Embryonic facial prominence (tissue), 1 donor: ENCODE data around the gene KIF17.

Experiments
- DNase-seq: peaks from one replicate; pipeline ENCODE4 v3.0.0-alpha.2; 2016; ENCODE audit errors: extremely low spot score

Gene KIF17

DNA sequence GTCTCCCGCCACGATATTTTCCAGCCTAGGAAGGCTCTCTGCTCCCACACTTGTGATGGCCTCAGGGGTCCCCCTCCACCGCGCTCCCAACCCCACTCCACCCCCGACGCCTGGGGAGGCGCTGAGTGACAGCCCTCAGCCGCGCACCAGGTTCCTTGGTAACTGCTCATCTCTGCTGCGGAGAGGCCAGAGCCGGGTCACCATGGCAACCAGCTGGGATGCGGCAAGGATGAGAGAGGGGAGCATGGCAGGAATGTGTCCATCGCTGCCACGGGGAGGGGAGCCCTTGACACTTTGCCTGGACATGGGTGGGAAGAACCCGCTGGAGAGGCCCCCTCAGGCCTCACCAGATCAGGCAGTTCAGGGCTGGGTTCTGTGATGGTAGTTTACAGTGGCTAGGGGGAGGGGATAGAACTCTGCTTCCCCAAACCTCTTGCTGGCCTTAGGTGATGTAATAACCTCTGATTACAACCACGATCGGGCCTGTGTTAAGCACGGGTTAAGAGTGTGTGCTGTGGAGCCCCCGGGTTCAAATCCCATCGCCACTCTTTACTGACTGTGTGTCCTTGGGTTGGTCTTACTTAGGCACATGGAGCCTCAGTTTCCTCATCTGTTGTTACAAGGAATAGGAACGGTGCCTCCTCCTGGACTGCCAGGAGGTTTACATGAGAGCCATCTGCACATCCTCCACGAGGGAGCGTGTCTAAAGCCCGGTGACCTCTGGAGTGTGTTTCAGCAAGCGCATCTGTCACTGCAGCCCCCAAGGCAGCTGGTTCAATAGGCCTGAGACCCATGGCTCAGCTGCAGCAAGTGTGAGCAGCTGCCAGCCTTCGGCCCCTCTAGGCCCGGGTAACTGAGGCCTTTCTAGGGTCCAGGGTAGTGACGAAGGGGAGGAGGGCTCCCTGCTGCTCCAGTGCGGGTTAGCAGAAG lies 6.3 kb downstream of the KIF17 start:
- DNase-seq: no peak

DNA sequence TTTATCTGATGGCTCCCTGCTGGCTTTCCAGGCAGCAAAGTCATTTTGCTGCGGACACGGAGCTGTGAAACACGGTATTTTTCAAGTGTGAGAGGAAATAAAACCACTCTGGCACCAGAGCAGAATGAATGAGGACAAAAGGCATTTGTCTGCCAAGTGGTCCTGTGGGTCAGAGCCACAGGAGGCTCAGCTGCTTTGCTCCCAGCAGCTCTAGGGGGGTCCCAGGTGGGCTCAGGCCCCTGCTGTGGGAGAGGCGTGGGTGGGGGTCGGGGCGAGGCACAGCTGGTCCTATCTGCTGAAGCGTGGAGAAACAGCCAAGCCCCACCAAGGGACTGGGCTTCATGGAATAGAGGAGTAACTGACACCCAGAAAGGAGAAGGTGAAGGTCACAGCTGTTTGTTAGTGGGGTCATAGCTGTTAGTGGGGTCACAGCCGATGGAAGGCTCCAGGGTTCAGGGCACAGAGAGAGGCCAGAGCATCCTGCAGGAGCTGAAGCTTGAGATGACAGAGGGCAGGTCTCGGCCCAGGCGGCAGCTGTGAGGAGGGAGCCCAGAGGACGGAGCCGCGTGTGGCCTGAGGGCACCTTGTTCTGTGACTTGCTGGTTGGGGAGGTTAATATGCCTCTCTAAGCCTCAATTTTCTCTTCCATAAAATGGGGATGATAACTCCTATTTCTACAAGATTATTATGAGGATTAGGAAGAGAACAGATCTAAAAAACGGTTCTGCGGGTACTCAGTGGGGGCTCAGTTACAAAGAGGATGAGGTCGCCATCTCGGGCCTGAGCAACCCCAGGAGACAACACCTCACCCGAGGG lies 7.1 kb downstream of the KIF17 start:
- DNase-seq: no peak

DNA sequence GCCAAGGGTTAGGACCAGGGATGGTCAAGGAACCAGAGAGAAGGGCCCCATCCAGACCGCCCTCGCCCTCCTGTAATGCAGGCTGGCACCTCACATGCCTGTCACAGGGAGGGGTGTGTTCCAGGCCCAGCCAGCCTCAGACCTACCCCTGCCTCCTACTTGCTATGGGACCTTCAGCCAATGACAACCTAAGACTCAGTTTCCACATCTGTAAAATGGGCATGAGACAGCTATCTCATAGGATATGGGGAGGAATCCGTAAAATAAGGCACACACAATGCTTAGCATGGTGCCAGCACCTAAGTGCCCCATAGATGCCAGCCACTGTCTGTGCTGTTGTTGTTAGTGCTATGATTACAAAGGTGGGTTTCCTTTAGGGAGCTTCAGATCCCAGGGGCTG lies 7.9 kb downstream of the KIF17 start:
- DNase-seq: no peak

DNA sequence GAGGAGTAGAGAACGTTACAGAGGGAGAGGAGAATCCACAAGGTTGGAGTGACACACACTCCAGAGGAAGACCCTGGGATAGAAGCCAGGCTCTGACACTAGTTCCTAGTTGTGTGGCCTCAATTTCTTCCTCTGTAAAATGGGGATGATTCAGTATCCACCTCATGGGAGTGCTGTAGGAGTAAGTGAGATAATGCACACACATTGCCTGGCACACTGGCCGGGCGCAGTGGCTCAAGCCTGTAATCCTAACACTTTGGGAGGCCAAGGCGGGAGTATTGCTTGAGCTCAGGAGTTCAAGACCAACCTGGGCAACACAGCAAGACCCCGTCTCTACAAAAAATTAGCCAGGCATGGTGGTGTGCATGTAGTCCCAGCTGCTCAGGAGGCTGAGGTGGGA lies 8.9 kb downstream of the KIF17 start:
- DNase-seq: no peak

DNA sequence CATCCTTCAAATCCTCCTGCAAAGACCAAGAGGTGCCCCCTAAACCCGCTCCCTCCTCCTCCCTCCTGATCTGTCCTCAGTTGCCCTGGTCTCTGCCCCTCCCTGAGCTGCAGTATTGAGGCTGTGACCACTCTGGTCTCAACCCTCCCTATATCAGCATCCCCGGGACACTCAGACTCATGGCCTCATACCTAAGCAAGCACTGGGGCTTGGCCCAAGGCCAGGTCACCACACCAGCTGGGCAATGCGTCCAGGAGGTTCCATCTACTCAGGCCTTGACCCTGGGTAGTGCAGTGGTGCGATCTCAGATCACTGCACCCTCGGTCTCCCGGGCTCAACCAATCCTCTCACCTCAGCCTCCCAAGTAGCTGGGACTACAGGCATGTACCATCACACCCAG lies 9.8 kb downstream of the KIF17 start:
- DNase-seq: no peak

DNA sequence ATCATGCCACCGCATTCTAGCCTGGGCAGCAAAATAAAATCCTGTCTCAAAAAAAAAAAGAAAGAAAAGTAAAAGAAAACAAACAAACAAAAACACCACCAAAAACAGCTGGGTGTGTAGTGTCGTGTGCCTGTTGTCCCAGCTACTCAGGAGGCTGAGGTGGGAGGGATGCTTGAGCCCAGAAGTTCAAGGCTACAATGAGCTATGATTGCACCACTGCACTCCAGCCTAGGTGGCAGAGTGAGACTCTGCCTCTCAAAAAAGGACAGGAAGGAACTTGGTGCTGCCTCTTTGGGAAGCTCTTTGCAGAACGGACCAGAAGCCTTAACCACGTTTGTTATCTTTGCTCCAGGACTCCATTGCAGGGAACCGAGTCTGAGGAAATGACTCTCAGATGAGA lies 11.0 kb downstream of the KIF17 start:
- no peak for DNase-seq

DNA sequence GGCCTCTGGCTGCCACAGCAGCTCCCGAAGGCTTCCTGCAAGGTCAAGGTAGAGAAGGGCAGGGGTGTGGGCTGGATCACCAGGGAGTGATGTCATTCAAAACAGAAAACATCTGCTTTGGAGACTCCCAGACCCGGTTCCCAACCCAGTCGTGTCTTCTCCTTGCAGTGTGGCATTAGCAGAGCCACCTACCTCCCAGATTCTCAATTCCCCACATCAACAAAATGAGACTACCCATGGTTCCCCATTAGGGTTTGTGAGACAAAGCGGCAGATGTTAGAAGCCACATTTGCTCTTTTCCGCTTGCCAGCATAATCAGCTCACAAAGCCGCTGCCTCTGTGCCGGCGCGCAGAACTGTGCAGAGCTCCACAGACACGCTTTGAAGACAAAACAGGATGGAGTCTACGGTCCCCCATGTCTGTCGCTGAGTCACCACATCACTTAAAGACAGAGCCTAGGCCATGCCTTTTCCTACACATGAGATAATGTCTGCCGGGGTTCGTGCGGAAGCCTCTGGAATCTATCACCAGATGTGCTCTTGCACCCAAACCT lies 12.5 kb downstream of the KIF17 start:
- DNase-seq: no peak

DNA sequence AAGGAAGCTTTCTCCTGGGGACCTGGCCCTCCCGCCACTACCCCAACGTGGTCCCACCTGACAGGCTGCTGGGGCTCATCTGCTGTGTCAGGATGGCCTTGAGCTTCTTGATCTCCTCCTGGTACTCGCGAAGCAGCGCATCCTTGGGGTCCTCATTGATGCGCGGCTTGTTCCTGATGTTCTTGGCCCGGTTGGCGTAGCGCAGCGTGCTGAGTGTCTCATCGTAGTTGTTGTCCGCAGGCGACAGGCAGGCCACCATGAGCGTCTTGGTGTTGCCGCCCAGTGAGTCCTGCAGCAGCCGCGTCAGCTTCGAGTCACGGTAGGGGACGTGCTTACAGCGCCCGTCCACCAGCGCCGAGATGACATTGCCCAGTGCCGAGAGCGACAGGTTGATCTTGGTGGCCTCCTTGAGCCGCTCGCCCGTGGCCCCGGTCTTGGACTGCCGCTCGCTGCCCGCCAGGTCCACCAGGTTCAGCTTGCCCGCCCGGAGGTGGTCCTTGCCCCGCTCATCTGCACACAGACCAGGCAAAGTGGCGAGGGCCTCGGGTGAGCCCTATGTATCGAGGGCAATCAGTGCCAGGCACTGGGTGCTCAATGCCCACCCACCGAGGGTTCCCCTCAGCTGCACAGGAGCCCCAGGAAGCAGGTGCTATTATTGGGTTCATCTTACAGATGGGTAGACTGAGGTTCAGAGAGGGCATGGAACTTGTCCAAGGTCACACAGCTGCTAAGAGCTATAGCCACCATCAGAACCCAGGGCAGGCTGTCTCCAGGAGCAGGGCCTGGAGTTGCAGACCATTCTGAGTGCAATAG lies 13.2 kb downstream of the KIF17 start:
- DNase-seq: no peak

DNA sequence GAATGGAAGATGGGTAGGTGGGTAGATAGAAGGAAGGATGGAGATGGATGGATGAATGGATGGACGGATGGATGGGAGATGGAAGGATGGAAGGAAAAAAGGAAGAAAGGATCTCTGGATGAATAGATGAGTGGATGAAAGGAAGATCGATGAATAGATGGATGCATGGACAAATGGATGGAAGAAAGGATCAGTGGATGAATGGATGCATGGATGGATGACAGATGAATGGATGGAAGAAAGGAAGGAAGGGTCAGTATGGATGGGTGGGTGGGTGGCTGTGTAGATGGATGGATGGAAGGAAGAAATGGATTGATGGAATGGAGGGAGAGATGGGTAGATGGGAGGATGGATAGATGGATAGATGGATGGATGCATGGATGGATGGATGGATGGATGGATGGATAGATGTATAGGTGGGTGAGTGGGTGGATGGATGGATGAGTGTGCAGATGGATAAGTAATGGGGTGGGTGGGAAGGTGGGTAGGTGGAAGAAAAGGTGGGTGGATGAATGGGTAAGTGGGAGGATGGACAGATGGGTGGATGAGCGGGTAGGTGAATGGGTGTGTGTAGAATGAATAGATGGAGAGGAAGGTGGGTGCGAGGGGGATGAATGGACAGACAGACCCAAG lies 14.6 kb downstream of the KIF17 start:
- DNase-seq: no peak

DNA sequence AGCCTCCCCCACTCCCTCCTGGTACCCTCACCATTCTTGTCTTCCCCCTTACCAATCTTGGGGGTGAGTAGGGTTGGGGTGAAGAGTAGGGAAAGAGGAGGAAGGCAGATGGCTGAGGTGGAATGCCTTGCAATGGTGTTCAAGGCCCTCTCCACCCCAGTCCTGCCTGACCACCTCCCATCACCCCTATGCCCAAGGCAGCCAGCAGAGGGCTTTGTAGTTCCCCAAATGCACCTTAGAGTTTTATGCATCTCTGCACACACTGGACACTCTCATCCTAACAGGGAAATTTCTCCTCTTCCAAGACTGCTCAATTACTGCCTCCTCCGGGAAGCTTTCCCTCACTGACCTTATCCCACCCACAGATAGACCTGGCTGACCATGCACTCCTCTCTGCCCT lies 15.4 kb downstream of the KIF17 start:
- DNase-seq: no peak

DNA sequence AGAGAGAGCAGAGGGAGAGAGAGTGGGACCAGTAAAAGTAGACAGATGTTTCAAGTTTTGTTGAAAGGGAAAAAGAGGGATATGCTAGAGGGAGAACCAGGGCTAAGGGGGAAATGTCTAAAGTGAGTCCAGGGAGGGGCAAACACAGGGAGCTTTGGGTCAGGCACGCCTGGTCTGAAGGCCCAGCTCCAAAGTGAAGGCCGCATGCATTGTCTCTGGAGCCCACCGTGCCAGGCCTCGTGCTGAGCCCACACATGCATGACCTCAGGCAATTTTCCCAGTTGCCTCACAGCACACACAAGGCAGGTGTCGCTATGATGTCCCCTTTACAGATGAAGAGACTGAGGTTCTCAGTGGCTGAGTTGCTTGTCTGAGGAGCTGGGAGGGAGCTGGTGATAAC lies 16.0 kb downstream of the KIF17 start:
- no peak for DNase-seq

DNA sequence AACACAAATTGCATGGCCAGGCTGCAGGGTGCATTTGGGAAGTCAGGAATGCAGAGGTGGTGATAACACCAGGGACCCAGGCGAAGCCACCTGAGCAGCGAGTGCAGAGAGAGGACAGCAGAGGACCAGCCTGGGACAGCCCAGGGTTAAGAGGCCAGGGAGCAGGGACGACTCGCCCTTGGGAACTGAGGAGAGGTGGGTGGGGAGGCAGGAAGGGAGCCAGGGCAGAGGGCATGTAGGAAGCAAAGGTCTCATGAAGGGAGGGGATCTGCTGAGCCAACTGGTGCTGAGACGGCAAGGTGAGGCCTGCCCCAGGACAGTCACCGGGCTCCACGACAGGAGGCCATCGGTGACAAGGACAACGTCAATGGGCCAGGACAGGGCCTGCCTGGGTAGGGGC lies 16.4 kb downstream of the KIF17 start:
- DNase-seq: no peak

DNA sequence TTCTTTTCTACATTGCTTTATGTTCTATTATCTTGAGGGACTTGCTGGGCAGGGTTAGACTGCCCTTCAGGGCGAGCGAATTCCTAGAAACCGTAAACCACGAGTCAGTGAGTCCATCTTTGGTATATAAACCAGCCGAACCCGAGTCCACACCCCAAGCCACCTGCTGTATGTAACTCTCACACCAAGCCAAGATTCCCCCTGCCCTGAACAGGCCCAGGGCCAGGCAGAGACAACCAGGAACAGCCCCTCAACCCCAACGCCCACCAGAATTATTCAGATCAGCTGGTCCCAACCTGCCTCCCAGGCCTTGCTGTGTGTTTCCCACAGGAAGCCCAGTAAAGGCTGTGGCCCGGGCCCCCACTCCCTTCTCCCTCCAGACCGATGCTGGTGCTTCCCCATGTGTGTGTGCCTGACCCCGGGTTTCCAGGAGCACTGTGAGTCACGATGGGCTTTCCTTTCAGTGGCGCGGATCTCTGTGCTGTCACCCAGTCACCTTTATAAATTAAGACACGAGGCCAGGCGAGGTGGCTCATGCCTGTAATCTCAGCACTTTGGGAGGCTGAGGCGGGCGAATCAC lies 17.1 kb downstream of the KIF17 start:
- DNase-seq: no peak

DNA sequence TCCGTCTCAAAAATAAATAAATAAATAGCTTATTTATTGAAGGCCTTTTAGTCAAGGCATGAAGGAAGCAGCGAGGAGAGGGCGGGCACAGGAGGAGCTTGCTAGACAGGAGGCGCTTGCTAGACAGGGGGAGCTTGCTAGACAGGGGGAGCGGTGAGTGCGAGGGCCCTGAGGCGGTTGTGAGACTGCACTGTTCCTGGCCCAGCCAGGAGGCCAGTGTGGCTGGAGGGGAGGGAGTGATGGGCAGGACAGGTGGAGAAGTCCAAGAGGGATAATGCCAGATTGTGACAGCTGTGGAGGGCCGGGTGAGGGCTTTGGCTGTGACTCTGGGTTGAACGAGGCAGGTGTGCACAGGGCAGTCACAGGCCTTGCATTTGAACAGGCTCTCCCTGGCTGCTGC lies 18.2 kb downstream of the KIF17 start:
- no peak for DNase-seq

DNA sequence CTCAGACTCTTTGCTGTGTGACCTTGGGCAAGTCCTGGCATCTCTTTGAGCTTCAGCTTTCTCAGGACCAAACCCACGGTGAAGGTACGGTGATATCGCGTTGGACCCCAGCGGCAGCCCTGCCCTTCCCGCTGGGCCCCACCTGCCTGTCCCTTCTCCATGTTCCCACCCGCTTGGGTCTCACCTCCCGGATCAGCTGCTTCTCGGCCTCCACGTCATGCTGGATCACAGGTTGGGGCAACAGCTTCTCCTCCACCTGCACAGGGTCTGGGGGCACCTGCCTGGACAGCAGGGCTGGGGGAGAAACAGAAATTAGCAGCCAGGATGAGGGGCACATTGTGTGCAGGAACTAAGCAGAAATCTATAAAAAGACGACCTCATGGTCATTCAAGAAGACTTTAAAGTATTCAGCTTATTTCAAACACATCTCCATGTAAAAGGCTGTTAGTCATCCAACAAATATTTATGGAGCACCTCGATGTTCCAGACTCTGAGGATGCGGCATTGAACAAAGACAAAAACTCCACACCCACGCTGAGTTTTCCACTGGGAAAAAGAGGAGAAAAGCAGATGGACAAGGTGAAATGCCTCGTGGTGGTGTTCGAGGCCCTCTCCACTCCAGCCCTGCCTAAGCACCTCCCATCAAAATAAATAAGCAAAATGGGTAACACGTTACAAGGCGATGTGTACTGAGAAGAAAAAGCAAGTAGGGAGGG lies 19.5 kb downstream of the KIF17 start:
- DNase-seq: no peak

DNA sequence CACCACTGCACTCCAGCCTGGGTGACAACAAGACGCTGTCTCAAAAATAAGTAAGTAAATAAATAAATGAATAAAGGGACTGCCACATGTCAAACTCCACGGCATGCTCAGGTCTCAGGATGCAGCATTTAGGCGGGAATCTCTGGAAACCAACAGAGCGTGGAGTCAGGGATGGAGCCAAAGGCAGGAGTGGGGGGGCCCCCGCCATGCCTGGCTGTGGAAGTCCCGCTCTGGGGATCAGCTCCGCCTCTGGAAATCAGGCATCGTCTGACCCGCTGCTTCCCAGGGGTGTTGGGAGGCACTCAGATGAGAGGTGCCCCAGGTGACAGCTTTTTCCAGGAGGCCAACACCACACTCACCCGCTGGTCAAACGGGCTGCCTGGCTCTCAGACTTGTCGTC lies 20.2 kb downstream of the KIF17 start:
- DNase-seq: no peak

DNA sequence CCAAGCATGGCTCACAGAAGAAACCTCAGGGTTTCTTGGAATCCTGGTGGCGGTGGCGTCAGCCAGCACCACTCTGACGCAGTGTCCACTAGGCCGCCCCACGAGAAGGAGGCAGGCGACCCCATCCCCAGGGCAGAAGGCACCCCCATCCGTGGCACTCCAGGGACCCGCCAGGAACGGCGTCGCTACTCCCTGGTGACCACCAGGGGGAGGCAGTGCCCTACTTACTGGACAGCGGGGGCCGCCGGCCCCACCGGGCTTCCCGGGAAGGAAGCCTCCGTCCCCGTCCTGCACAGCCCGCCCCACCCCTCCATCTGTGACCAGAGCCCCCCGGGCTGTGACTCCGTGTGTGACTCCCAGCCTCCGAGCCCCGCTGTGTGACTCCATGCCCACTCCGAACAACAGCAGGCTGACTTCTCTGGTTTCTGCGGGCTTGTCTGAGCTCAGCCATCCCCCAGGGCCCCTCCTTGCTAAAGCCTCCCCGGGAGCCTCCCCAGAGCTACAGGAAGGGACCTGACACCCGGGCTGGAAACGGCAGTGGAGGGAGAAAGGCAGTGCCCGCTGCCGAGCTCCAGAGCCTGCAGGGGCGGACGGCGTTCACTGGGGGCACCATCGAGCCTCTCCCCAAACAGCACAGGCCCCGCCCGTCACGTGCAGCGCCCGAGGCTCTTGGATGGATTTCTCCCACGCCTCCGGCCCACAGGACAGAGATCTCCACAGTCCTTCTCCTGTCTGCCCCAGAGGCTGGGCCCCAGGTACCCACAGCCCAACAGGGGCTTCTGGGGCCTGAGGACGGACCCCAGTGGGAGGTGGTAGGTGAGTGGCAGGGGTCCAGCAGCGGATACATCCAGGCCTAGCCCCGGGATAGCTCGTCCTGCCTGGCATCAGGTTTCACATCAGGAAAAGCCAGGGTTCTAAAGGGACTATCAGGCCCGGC lies 21.1 kb downstream of the KIF17 start:
- DNase-seq: peak; percentile 66

DNA sequence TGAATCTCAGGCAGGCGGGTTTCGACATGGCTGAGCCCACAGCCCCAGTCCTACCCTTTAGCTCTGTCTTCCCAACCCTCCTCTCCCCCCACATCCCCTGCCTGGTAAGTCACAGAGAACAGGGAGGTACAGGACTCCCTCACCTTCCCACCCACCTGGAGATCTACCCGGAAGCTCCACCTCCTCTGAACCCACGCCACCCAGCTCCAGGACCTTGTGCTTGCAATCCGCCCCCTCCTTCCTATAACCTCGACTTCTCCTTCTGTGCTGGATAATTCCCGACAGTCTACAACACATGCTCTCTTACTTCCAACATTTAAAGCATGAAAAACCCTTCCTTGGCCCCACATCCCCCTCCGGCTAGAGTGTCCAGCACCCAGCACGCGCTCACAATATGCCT lies 22.3 kb downstream of the KIF17 start:
- DNase-seq: no peak

DNA sequence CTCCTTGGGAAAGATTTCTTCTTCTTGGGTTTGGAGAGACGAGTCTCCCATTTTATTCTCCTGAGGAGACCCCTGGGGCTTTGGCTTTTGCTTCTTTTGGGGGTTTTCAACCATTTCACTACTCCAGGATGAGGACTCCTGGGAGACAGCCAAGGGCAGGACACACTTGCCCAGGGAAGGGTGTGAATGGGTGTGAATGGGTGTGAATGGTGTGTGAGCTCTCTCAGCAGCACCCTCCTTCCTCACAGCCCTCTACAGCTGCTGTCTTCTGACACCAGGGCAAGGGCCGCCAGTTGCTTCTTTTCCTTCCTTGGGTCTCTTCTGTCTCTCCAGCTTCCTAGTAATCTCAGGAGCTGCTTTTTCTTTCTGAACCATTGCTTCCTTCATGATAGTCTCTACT lies 24.2 kb downstream of the KIF17 start:
- DNase-seq: no peak
